ENCODE measurements around the gene HDLBP. TPM values are rescaled to one million over a fixed set of nuclear protein-coding genes. Genes with fewer than 3 reads are reported as not detected.

HDLBP gene
- total and polyA plus RNA-seq, 2 donors = 85.1 to 111 TPM

- WGBS = 62% methylated on average over 4 of the region's 4 CpGs
- Histone ChIP-seq H3K4me3 (ENCODE audit: low read length in 2 of 2) (no peak overlapping the region), H3K27ac (ENCODE audit: low read depth in 1 of 2, low read length in 1 of 2) (no peak overlapping the region)
These were observed 96.5 kb downstream of the HDLBP start for GRCh38 chr2:241219030-241219382.

DNA sequence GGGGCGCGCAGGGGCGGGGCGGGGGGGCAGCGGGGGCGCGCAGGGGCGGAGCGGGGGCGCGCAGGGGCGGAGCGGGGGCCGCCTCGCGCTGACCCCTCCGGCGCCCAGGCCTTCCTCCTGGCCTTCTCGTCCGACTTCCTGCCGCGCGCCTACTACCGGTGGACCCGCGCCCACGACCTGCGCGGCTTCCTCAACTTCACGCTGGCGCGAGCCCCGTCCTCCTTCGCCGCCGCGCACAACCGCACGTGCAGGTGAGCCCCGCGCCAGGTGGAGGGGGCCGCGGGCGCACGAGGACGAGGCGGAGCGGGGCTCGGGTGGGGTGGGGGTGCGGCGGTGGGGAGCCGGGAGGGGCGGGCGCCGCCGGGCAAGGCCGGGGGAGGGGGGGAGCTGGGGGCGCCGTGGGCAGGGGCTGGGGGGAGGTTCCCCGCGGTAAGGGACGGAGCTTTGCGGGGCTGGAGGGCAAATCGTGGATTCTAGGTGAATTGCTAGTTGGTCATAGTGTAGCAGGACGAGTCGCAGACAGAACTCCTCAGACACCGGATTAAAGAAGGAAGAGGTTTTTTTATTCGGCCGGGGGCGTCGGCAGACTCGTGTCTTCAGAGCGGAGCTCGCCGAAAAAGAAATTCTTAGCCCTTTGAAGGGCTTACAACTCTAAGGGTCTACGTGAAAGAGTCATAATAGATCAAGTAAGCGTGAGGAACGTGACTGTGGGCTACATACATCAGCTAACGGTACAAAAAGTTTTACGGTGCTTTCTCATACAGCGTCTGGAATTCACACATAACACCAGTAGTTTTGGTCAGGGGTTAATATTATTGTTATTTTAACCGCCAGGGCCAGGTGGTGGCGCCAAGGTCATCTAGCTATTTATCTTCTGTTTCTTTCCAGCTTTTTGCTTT lies 97.1 kb downstream of the HDLBP start:
- 2% methylated on average over 72 of the region's 83 CpGs for WGBS
- Histone ChIP-seq H3K4me1 (ENCODE audit: control insufficient read depth in 2 of 2, insufficient read depth in 2 of 2, low read length in 2 of 2) (peaks cover 3 to 4% of the 10 kb centered on the region in 2 donors), H3K27me3 (ENCODE audit: control insufficient read depth in 2 of 2, insufficient read depth in 1 of 2, low read length in 1 of 2) (peaks cover 26 to 69% of the 10 kb centered on the region in 2 donors), H3K27ac (ENCODE audit: low read depth in 1 of 2, low read length in 1 of 2) (no peak overlapping the region), H3K36me3 (ENCODE audit: control insufficient read depth in 2 of 2, insufficient read depth in 2 of 2, low read length in 1 of 2) (no peaks in the 10 kb centered on the region), H3K9me3 (ENCODE audit: control insufficient read depth in 2 of 2, insufficient read depth in 1 of 2, low read length in 1 of 2) (peaks cover 0 to 3% of the 10 kb centered on the region in 2 donors), H3K4me3 (ENCODE audit: low read length in 2 of 2) (peak overlapping the region in 1 of 2 donors; percentile 39)
- peak in 2 of 9 donors; percentile 13 to 27 for DNase-seq (ENCODE audit: low read depth in 6 of 9, low spot score in 9 of 9)

More at GRCh38 chr2:241219030-241219382, 96.5 kb downstream of the HDLBP start:
- Histone ChIP-seq H3K9me3 (ENCODE audit: control insufficient read depth in 2 of 2, insufficient read depth in 1 of 2, low read length in 1 of 2) (peaks cover 0 to 4% of the 10 kb centered on the region in 2 donors), H3K27me3 (ENCODE audit: control insufficient read depth in 2 of 2, insufficient read depth in 1 of 2, low read length in 1 of 2) (peaks cover 26 to 65% of the 10 kb centered on the region in 2 donors), H3K4me1 (ENCODE audit: control insufficient read depth in 2 of 2, insufficient read depth in 2 of 2, low read length in 2 of 2) (peaks cover 3 to 6% of the 10 kb centered on the region in 2 donors), H3K36me3 (ENCODE audit: control insufficient read depth in 2 of 2, insufficient read depth in 2 of 2, low read length in 1 of 2) (no peaks in the 10 kb centered on the region)
- no peak for DNase-seq (ENCODE audit: low read depth in 6 of 9, low spot score in 9 of 9)

DNA sequence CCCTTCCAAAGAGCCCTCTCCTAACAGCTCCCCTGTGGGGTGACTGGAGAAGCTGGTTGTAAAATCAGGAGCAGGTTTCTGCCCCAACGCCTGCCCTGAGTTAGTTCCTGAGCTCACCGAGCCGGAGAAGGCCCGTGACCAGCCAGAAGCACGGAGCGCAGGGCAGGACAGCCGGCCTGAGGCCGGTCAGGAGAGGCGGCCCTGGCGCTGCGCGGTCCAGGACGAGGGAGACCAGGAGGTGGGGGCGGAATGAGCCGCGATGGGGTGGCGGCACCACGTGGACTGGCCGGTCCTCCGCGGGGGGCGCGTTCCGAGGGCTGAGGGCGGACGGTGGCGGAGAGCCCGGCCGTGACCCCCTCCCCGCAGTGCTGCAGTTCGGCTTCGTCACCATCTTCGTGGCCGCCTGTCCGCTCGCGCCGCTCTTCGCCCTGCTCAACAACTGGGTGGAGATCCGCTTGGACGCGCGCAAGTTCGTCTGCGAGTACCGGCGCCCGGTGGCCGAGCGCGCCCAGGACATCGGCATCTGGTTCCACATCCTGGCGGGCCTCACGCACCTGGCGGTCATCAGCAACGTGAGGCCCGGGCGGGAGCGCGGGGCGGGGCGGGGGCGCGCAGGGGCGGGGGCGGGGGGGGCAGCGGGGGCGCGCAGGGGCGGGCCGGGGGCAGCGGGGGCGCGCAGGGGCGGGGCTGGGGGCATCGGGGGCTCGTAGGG lies 98.0 kb downstream of the HDLBP start:
- WGBS = 4% methylated on average over 69 of the region's 77 CpGs
- Histone ChIP-seq H3K27me3 (ENCODE audit: control insufficient read depth in 2 of 2, insufficient read depth in 1 of 2, low read length in 1 of 2) (peaks cover 26 to 71% of the 10 kb centered on the region in 2 donors), H3K27ac (ENCODE audit: low read depth in 1 of 2, low read length in 1 of 2) (peak overlapping the region in 1 of 2 donors; percentile 77), H3K36me3 (ENCODE audit: control insufficient read depth in 2 of 2, insufficient read depth in 2 of 2, low read length in 1 of 2) (no peaks in the 10 kb centered on the region), H3K4me3 (ENCODE audit: low read length in 2 of 2) (peak overlapping the region in 1 of 2 donors; percentile 18), H3K9me3 (ENCODE audit: control insufficient read depth in 2 of 2, insufficient read depth in 1 of 2, low read length in 1 of 2) (no peaks in the 10 kb centered on the region), H3K4me1 (ENCODE audit: control insufficient read depth in 2 of 2, insufficient read depth in 2 of 2, low read length in 2 of 2) (peaks cover 3 to 4% of the 10 kb centered on the region in 2 donors)
- DNase-seq (ENCODE audit: low read depth in 6 of 9, low spot score in 9 of 9) = no peak

DNA sequence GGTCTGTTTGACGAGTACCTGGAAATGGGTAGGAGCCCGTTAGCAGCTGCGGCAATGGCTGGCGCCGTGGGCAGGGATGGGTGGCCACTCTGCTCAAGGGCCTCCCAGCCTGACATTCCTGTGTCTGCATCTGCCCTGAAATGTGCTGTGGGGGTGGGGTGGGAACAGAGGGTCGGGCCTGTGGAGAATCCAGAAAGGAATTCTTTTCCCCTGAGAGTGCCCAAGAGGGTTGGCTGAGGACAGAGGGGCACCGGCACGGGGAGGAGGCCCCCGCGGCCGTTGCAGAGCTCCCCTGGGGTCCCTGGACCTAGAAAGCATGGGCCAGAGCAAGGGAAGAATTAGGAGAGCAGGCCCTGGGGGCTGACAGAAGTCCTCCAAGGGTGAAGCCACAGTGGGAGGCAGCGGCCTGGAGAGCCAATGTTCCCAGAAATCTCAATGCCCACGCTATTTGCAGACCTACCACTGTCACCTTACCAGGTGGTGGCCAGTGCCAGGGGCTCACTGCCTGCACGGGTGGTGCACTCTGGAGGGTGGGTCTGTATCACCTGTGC lies 99.2 kb downstream of the HDLBP start:
- no peak for DNase-seq (ENCODE audit: low read depth in 6 of 9, low spot score in 9 of 9)
- 75% methylated on average over 14 of the region's 14 CpGs for WGBS

DNA sequence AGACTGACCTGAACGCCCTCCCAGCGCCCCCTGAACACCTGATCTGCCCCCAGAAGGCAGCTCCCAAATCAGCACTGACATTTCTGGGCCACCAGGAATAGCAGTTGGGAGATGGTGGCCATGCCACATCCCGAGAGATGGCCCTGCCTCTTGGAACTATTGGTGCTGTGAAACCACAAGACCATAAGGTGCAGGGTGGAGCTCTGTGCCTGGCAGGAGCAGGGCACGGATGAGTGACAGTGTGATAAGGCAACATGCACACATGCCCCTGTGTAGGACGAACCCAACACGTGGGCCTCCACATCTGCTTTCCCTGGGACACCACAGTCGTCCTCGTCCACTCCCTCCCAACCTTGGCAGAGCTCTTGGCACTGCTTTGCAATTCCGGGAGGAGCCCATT lies 100.1 kb downstream of the HDLBP start:
- WGBS = 74% methylated on average over 9 of the region's 9 CpGs
- H3K4me1 ChIP-seq (ENCODE audit: control insufficient read depth in 2 of 2, insufficient read depth in 2 of 2, low read length in 2 of 2) = peaks cover 3 to 4% of the 10 kb centered on the region in 2 donors
- H3K9me3 ChIP-seq (ENCODE audit: control insufficient read depth in 2 of 2, insufficient read depth in 1 of 2, low read length in 1 of 2) = no peaks in the 10 kb centered on the region

More for the DNA sequence above, 99.2 kb downstream of the HDLBP start:
- Histone ChIP-seq H3K4me1 (ENCODE audit: control insufficient read depth in 2 of 2, insufficient read depth in 2 of 2, low read length in 2 of 2) (peaks cover 3 to 4% of the 10 kb centered on the region in 2 donors), H3K9me3 (ENCODE audit: control insufficient read depth in 2 of 2, insufficient read depth in 1 of 2, low read length in 1 of 2) (no peaks in the 10 kb centered on the region), H3K36me3 (ENCODE audit: control insufficient read depth in 2 of 2, insufficient read depth in 2 of 2, low read length in 1 of 2) (no peaks in the 10 kb centered on the region), H3K27me3 (ENCODE audit: control insufficient read depth in 2 of 2, insufficient read depth in 1 of 2, low read length in 1 of 2) (peaks cover 26 to 78% of the 10 kb centered on the region in 2 donors), H3K4me3 (ENCODE audit: low read length in 2 of 2) (no peak overlapping the region), H3K27ac (ENCODE audit: low read depth in 1 of 2, low read length in 1 of 2) (no peak overlapping the region)

GRCh38 chr2:241214766-241215165 lies 100.7 kb downstream of the HDLBP start:
- H3K27ac ChIP-seq (ENCODE audit: low read depth in 1 of 2, low read length in 1 of 2) = no peak overlapping the region
- H3K4me3 ChIP-seq (ENCODE audit: low read length in 2 of 2) = no peak overlapping the region
- H3K9me3 ChIP-seq (ENCODE audit: control insufficient read depth in 2 of 2, insufficient read depth in 1 of 2, low read length in 1 of 2) = no peaks in the 10 kb centered on the region
- peaks cover 3 to 4% of the 10 kb centered on the region in 2 donors for H3K4me1 ChIP-seq (ENCODE audit: control insufficient read depth in 2 of 2, insufficient read depth in 2 of 2, low read length in 2 of 2)
- peaks cover 24 to 68% of the 10 kb centered on the region in 2 donors for H3K27me3 ChIP-seq (ENCODE audit: control insufficient read depth in 2 of 2, insufficient read depth in 1 of 2, low read length in 1 of 2)
- no peak for DNase-seq (ENCODE audit: low read depth in 6 of 9, low spot score in 9 of 9)
- no peaks in the 10 kb centered on the region for H3K36me3 ChIP-seq (ENCODE audit: control insufficient read depth in 2 of 2, insufficient read depth in 2 of 2, low read length in 1 of 2)
- whole genome bisulfite sequencing = 91% methylated on average over 12 of the region's 12 CpGs

More for the DNA sequence above, 100.1 kb downstream of the HDLBP start:
- H3K27ac ChIP-seq (ENCODE audit: low read depth in 1 of 2, low read length in 1 of 2) = no peak overlapping the region
- H3K36me3 ChIP-seq (ENCODE audit: control insufficient read depth in 2 of 2, insufficient read depth in 2 of 2, low read length in 1 of 2) = no peaks in the 10 kb centered on the region
- no peak for DNase-seq (ENCODE audit: low read depth in 6 of 9, low spot score in 9 of 9)
- no peak overlapping the region for H3K4me3 ChIP-seq (ENCODE audit: low read length in 2 of 2)
- peaks cover 26 to 75% of the 10 kb centered on the region in 2 donors for H3K27me3 ChIP-seq (ENCODE audit: control insufficient read depth in 2 of 2, insufficient read depth in 1 of 2, low read length in 1 of 2)

DNA sequence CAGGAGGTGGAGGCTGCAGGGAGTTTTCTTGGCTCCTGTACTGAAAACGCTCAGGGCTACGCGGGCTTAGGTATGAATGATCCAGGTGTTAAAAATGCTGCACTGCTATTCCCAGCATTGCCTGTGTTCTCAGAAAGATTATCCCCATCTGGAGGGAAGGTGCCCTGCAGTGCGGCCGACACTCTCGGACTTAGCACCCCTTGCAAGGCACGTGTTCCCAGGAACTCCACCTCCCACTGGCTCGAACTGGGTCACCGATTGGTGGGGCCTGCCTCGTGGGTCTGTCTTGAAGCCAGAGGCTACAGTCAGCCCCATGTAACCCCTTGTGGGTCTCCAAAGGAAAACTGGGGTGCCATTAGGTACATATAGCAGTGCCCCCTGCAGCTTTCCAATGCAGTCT lies 101.3 kb downstream of the HDLBP start:
- Histone ChIP-seq H3K9me3 (ENCODE audit: control insufficient read depth in 2 of 2, insufficient read depth in 1 of 2, low read length in 1 of 2) (no peaks in the 10 kb centered on the region), H3K4me3 (ENCODE audit: low read length in 2 of 2) (no peak overlapping the region), H3K27ac (ENCODE audit: low read depth in 1 of 2, low read length in 1 of 2) (no peak overlapping the region), H3K36me3 (ENCODE audit: control insufficient read depth in 2 of 2, insufficient read depth in 2 of 2, low read length in 1 of 2) (no peaks in the 10 kb centered on the region), H3K4me1 (ENCODE audit: control insufficient read depth in 2 of 2, insufficient read depth in 2 of 2, low read length in 2 of 2) (peaks cover 3 to 4% of the 10 kb centered on the region in 2 donors), H3K27me3 (ENCODE audit: control insufficient read depth in 2 of 2, insufficient read depth in 1 of 2, low read length in 1 of 2) (peaks cover 20 to 62% of the 10 kb centered on the region in 2 donors)
- no peak for DNase-seq (ENCODE audit: low read depth in 6 of 9, low spot score in 9 of 9)
- 71% methylated on average over 10 of the region's 10 CpGs for whole genome bisulfite sequencing

DNA sequence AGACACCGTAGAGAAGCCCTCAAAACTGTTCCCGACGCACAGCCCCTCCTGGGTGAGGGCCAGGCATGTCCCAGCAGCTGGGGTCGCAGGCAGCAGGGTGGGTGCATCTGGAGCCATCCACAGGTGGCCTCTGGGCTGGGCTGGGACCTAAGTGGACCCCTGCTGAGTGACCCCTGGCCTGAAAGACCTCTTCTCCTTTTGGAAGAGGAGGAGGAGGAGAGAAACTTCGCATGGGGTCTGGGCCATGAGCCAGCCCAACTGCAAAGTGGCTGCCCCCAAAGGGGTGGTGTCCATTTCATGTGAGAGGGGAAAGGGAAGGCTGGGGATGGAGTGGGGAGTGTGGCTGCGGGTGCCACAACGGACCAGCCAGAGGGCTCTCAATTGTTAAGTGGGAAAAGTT lies 101.9 kb downstream of the HDLBP start:
- no peak for DNase-seq (ENCODE audit: low read depth in 6 of 9, low spot score in 9 of 9)
- Histone ChIP-seq H3K36me3 (ENCODE audit: control insufficient read depth in 2 of 2, insufficient read depth in 2 of 2, low read length in 1 of 2) (no peaks in the 10 kb centered on the region), H3K4me3 (ENCODE audit: low read length in 2 of 2) (no peak overlapping the region), H3K4me1 (ENCODE audit: control insufficient read depth in 2 of 2, insufficient read depth in 2 of 2, low read length in 2 of 2) (peaks cover 2 to 3% of the 10 kb centered on the region in 2 donors), H3K9me3 (ENCODE audit: control insufficient read depth in 2 of 2, insufficient read depth in 1 of 2, low read length in 1 of 2) (no peaks in the 10 kb centered on the region), H3K27ac (ENCODE audit: low read depth in 1 of 2, low read length in 1 of 2) (no peak overlapping the region), H3K27me3 (ENCODE audit: control insufficient read depth in 2 of 2, insufficient read depth in 1 of 2, low read length in 1 of 2) (peaks cover 19 to 56% of the 10 kb centered on the region in 2 donors)
- WGBS = 93% methylated on average over 7 of the region's 7 CpGs

Data from thymus (tissue), 11 donors.